COLO668 (cell line): ENCODE results near the gene LRCH3.
"Not testable (repeated sequence)": the region's sequence is repeated elsewhere in the genome, so short reads cannot be mapped to it uniquely, and the experiment has no call there.

Experiments used
- DNase-seq: peaks from one replicate; lab custom pipeline; 2025; ENCODE audit not compliant: unreplicated experiment; lab: John Stamatoyannopoulos, UW

The LRCH3 gene

GRCh38 chr3:197882586-197882985, 91.5 kb downstream of the LRCH3 start:
- no peak for DNase-seq

GRCh38 chr3:197883541-197883940, 92.5 kb downstream of the LRCH3 start:
- no peak for DNase-seq

GRCh38 chr3:197884330-197884729, 93.3 kb downstream of the LRCH3 start:
- not testable (repeated sequence) for DNase-seq

- not testable (repeated sequence) for DNase-seq
Measured at GRCh38 chr3:197886052-197886451, 95.0 kb downstream of the LRCH3 start.

- DNase-seq: not testable (repeated sequence)
Measured at GRCh38 chr3:197887430-197888053, 96.5 kb downstream of the LRCH3 start.

GRCh38 chr3:197888511-197888910, 97.5 kb downstream of the LRCH3 start:
- no peak for DNase-seq

GRCh38 chr3:197889204-197889930, 98.3 kb downstream of the LRCH3 start:
- DNase-seq: no peak

GRCh38 chr3:197890693-197891092, 99.6 kb downstream of the LRCH3 start:
- DNase-seq: no peak

- DNase-seq: no peak
Measured at GRCh38 chr3:197892162-197892561, 101.1 kb downstream of the LRCH3 start.

GRCh38 chr3:197896421-197896820, 105.4 kb downstream of the LRCH3 start:
- no peak for DNase-seq

GRCh38 chr3:197899833-197900478, 108.9 kb downstream of the LRCH3 start:
- no peak for DNase-seq

GRCh38 chr3:197901626-197902025, 110.6 kb downstream of the LRCH3 start:
- DNase-seq: no peak

- peak; percentile 64 for DNase-seq
Measured at GRCh38 chr3:197906023-197906849, 115.2 kb downstream of the LRCH3 start.

- DNase-seq: no peak
Measured at GRCh38 chr3:197906850-197907187, 115.8 kb downstream of the LRCH3 start.

- no peak for DNase-seq
Measured at GRCh38 chr3:197907196-197907595, 116.1 kb downstream of the LRCH3 start.

- DNase-seq: not testable (repeated sequence)
Measured at GRCh38 chr3:197908550-197908949, 117.5 kb downstream of the LRCH3 start.

GRCh38 chr3:197908957-197909701, 118.1 kb downstream of the LRCH3 start:
- no peak for DNase-seq

- no peak for DNase-seq
Measured at GRCh38 chr3:197912741-197913476, 121.9 kb downstream of the LRCH3 start.

GRCh38 chr3:197913641-197914380, 122.8 kb downstream of the LRCH3 start:
- DNase-seq: no peak
